NCI-H82 (cell line): Measurements from ENCODE around the gene CHEK2.
"Not testable (repeated sequence)": the region's sequence is repeated elsewhere in the genome, so short reads cannot be mapped to it uniquely, and the experiment has no call there.

ENCODE experiments used
- DNase-seq: peaks from one replicate; lab custom pipeline; 2025; lab: John Stamatoyannopoulos, UW

CHEK2 gene

DNA sequence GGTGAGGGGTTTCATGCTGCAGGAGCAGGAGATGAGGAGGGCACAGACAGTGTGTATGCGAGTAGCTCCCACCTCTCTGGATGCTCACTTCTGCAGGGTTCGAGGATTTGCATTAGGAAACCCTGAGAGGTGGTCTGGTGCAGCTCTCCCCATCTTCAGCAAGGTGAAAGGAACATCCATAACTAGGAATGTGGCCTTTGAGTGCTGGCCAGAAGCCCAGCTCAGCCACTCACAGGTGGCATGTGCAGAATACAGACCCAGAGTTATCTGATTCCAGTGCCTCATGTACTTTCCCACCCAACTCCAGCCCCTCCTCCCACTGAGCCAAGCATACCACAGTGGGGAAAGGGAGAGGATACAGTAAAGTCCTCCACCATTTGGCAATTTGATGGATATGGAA is 51.8 kb downstream of the CHEK2 start:
- DNase-seq = not testable (repeated sequence)

DNA sequence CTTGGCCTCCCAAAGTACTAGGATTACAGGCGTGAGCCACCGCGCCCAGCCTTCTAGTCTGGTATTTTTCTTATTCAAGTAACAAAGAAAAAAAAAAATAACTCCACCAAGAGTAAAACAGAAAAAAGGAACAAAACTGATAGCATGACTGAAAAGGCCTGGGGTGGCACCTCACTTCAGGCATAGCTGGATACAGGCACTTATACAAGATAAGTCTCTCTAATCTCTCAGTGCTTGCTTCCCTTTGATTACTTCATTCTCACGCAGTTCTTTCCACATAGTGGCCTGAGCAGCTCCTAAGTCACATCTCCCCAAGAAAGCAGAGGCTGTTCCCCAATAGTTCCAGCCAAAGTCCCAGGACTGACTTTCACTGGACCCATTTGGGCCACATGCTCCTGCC is 58.7 kb downstream of the CHEK2 start:
- not testable (repeated sequence) for DNase-seq

GRCh38 chr22:28680813-28681490 is 60.7 kb downstream of the CHEK2 start:
- DNase-seq = not testable (repeated sequence)

DNA sequence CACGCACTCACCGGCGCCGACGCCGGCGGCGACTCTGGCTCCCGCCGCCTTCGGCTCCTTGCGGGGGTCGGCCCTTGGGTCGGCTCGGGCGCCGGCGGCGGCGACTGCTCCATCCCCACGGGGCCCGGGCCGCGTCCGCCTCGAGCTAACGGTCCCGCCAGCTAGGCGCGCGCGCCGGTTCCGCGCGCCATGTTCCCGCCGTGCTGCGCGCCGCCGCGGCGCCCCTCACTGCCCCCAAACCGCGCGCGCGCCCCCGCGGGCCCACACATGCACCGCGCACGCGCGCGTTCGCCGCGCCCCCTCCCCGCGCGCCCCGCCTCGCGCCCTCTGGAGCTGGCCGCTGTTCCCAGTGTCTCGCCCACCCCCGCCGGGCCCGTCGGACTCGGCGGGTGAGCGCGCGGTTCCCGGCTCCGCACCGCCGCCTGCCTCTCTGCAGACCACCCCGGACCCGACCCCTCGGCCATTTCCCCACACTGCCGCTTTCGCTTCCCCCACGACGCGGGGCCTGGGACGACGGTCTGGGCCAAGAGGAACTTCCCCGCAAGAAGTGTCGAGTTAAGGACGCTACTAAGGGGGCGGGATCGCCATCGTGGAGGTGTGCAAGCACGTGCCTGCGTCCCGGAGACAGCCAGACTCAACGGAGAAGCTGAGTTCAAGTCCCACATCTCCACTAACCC is 61.9 kb downstream of the CHEK2 start, which contains the start of gene TTC28:
Gene TTC28 (minus strand): TSS at position 230 of the 677 bp plus-strand sequence. CDS start 117 bp downstream, at position 113.
- peak; percentile 87 for DNase-seq

DNA sequence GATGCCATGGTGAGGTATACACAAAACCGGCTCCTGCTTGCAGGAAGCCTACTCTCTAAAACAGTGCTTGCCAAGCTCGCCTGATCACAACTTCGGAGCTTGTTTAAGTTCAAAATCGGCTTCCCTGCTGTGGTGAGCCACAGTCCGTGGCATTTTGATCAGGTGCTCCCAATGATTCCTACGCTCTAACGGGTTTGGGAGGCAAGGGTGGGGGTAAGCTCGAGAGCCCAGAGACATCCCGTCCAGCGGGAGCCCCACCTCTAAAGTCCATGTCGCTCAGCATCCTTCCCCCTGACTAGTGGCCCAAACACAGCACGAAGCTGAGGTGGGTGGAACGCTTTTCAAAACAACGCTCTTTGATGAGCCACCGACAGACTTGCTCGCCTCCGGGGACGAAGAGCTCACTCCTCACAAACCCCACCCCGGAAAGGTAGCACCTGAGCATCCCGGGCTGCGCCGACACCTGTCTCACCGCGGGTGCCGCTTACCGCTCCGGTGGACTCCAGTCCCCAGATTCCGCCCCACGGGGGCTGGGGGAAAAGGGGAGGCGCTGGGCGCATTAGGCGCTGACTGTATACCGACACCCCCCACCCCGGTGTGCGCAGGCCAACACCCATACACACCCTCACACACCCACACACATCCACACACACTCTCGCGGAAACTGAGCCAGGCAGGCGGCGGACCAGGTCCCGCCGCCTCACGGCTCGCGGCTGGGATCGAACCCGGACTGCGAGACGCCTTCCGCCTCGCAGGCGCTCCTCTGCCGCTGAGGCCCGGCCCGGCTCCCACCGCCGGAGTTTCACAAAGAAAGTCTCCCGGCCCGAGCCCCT is 62.6 kb downstream of the CHEK2 start:
- DNase-seq = peak; percentile 40

DNA sequence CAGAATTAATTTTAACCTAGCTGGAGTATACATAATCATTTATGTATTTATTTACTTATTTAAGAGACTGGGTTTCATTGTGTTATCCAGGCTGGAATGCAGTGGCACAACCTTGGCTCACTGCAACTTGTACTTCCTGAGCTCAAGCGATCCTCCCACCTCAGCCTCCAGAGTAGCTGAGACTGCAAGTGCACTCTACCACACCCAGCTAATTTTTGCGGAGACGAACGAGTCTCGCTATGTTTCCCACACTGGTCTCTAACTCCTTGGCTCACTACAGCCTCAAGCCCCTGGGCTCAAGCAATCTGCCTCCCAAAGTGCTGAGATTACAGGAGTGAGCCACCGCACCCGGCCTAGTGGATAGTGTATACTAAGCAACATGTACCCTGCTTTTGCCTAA is 63.5 kb downstream of the CHEK2 start:
- DNase-seq = not testable (repeated sequence)

DNA sequence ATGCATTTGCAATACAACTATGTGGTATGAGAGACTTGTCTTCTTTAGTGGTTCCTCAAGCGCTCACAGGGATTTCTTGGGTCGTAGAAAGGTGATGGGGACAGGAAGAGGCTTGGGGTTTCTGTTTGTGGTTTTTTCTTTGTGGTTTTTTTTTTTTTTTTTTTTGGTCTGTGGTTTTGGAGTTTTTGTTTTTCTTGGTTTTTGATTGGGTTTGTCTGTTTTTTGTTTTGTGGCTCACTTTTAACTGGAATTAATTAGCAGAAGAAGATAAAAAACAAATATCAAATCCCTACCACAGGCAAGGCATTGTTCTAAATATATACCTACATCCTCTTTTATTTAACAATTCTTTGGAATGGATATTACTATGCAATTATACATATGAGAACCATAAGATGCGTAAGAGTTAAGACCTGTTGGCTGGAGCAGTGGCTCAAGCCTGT is 67.5 kb downstream of the CHEK2 start:
- no peak for DNase-seq

DNA sequence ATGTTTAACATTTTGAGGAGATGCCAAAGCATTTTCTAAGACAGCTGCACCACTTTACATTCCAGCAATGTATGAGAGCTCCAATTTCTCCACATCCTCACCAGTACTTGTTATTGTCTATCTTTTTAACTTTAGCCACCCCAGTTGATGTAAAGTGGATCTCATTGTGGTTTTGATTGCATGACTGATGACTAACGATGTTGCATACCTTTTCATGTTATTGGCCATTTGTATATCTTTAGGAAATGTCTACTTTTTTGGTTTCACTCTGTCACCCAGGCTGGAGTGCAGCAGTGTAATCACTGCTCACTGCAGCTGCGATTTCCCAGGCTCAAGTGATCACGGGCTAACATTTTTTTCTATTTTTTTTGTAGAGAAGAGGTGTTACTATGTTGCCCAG is 70.9 kb downstream of the CHEK2 start:
- DNase-seq = no peak

GRCh38 chr22:28670161-28670560 is 71.5 kb downstream of the CHEK2 start:
- no peak for DNase-seq

DNA sequence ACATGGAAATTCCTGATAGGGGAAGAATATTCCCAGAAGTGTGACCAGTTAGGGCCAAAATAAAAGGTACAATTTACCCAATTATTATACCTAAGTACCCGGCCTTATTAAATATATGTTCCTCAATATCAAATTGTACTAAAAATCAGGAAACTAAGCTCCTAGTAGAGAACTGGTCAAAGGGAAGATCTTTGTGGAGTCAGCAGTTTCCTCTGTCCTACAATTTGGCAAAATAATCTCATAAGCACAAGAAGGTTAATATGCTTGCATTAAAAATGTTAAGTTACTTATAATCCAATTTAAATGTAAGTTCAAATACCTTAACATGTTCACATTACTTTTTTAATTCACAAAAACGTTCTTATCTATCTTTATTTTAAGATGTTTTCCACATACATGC is 72.2 kb downstream of the CHEK2 start:
- no peak for DNase-seq

DNA sequence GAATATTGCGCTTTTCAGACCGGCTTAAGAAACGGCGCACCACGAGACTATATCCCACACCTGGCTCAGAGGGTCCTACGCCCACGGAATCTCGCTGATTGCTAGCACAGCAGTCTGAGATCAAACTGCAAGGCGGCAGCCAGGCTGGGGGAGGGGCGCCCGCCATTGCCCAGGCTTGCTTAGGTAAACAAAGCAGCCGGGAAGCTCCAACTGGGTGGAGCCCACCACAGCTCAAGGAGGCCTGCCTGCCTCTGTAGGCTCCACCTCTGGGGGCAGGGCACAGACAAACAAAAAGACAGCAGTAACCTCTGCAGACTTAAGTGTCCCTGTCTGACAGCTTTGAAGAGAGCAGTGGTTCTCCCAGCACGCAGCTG is 78.1 kb downstream of the CHEK2 start:
- DNase-seq = not testable (repeated sequence)

- DNase-seq = no peak
Measured at GRCh38 chr22:28658448-28658847, 83.2 kb downstream of the CHEK2 start.

- DNase-seq = no peak
Measured at GRCh38 chr22:28656181-28656580, 85.4 kb downstream of the CHEK2 start.

- DNase-seq = no peak
Measured at GRCh38 chr22:28650463-28650862, 91.2 kb downstream of the CHEK2 start.

GRCh38 chr22:28648792-28649191 is 92.8 kb downstream of the CHEK2 start:
- no peak for DNase-seq

DNA sequence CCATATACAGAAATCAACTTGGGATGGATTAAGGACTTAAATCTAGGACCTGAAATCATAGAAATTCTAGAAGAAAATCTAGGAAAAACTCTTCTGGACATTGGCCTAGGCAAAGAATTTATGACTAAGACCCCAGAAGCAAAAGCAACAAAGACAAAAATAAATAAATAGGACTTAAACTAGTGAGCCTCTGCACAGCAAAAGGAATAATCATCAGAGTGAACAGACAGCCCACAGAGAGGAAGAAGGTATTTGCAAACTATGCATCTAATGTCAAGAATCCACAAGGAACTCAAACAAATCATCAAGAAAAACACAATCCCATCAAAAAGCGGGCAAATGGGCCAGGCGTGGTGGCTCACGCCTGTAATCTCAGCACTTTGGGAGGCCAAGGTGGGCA is 94.4 kb downstream of the CHEK2 start:
- no peak for DNase-seq

DNA sequence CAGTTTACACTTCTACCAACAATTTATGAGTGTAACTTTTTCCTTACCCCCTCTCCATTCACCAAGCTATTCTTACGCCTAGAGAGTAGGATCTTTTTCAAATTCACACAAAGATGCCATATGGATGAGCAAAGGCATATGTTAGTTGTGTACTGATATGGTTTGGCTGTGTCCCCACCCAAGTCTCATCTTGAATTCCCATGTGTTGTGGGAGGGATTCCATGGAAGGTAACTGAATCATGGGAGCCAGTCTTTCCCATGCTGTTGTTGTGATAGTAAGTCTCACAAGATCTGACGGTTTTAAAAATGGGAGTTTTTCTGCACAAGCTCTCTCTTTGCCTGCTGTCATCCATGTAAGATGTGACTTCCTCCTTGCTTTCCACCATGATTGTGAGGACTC is 102.3 kb downstream of the CHEK2 start:
- no peak for DNase-seq
